Ectodermal cell (in vitro differentiated cells): ENCODE measurements around the gene XPNPEP2.

ENCODE experiments used
- H3K27ac ChIP-seq: 2 replicates; pipeline ENCODE4 v1.7.0; 2013; ENCODE audit warnings: mild to moderate bottlenecking, low read depth, low read length; ENCODE audit not compliant: insufficient read depth, poor library complexity, severe bottlenecking
- H3K27me3 ChIP-seq: 2 replicates; pipeline ENCODE4 v1.7.0; 2013; ENCODE audit warnings: mild to moderate bottlenecking, low read length; ENCODE audit not compliant: insufficient read depth, control insufficient read depth, poor library complexity, severe bottlenecking
- H3K36me3 ChIP-seq: one replicate; pipeline ENCODE4 v1.7.0; 2013; ENCODE audit warnings: low read length; ENCODE audit not compliant: control insufficient read depth, insufficient read depth
- H3K4me1 ChIP-seq: one replicate; pipeline ENCODE4 v1.7.0; 2013; ENCODE audit warnings: low read length; ENCODE audit not compliant: control insufficient read depth, insufficient read depth
- H3K4me3 ChIP-seq: 2 replicates; pipeline ENCODE4 v1.7.0; 2013; ENCODE audit warnings: low read depth, low read length, control low read depth; ENCODE audit not compliant: insufficient read depth
- H3K9me3 ChIP-seq: 2 replicates; pipeline ENCODE4 v1.7.0; 2013; ENCODE audit warnings: mild to moderate bottlenecking, low read length, moderate library complexity; ENCODE audit not compliant: control insufficient read depth
- WGBS, 2 experiments: methylation state at CpG; one replicate each; pipeline ENCODE4 v1.1.7; 2013; ENCODE audit warnings: missing lambda C conversion rate in 2 of 2; 5-methylcytosine and 5-hydroxymethylcytosine counted together

XPNPEP2 gene

GRCh38 chrX:129719268-129719667, 19.5 kb upstream of the XPNPEP2 start:
- H3K27me3 ChIP-seq: no peaks in the 10 kb centered on the region
- no peaks in the 10 kb centered on the region for H3K4me1 ChIP-seq
- H3K9me3 ChIP-seq: no peaks in the 10 kb centered on the region
- no peak overlapping the region for H3K27ac ChIP-seq
- no peak overlapping the region for H3K4me3 ChIP-seq
- 88 to 91% methylated on average over 2 of the region's 2 CpGs for WGBS, 2 experiments
- no peaks in the 10 kb centered on the region for H3K36me3 ChIP-seq

DNA sequence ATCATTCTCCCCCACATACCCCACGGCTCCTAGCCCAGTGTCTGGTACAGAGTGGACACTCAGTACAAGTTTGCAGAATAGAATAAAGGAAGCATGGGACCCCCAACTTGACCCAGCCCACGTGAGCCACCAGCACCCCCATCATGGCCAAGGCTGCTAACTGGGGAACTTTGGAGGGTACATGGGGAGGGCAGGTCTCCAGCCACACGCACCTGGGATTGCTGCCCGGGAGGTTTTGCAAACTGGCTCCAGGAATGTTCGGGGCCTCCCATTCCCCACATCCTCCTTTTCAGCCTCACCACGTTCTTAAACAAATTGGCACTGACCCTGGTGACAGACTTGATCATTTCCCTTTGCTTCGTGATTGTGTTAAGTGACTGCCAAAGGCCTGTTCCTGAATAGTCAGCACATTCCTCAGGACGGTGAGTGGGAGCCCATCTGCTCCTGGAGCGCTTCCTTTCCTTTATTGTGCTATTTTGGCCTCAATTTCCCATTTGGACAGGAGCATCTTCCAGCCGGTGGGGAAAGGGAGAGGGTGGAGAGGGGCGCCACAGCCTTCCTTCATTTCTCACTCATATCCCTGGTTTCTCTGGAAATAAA, 18.7 kb upstream of the XPNPEP2 start:
- no peaks in the 10 kb centered on the region for H3K36me3 ChIP-seq
- H3K9me3 ChIP-seq: no peaks in the 10 kb centered on the region
- WGBS, 2 experiments: 70 to 71% methylated on average over 11 of the region's 11 CpGs
- H3K27me3 ChIP-seq: no peaks in the 10 kb centered on the region
- H3K27ac ChIP-seq: no peak overlapping the region
- H3K4me1 ChIP-seq: no peaks in the 10 kb centered on the region
- no peak overlapping the region for H3K4me3 ChIP-seq

- no peaks in the 10 kb centered on the region for H3K9me3 ChIP-seq
- 85 to 95% methylated on average over 6 of the region's 6 CpGs for WGBS, 2 experiments
- no peaks in the 10 kb centered on the region for H3K4me1 ChIP-seq
- H3K36me3 ChIP-seq: no peaks in the 10 kb centered on the region
- H3K4me3 ChIP-seq: no peak overlapping the region
- no peak overlapping the region for H3K27ac ChIP-seq
- no peaks in the 10 kb centered on the region for H3K27me3 ChIP-seq
These were observed 18.0 kb upstream of the XPNPEP2 start for GRCh38 chrX:129720741-129721140.

GRCh38 chrX:129721414-129721813, 17.4 kb upstream of the XPNPEP2 start:
- Histone ChIP-seq H3K36me3 (no peaks in the 10 kb centered on the region), H3K4me1 (no peaks in the 10 kb centered on the region), H3K27ac (no peak overlapping the region), H3K27me3 (no peaks in the 10 kb centered on the region), H3K9me3 (no peaks in the 10 kb centered on the region), H3K4me3 (no peak overlapping the region)
- WGBS, 2 experiments: 96 to 98% methylated on average over 2 of the region's 2 CpGs

- WGBS, 2 experiments: 65 to 73% methylated on average over 4 of the region's 4 CpGs
- no peaks in the 10 kb centered on the region for H3K27me3 ChIP-seq
- H3K27ac ChIP-seq: no peak overlapping the region
- no peaks in the 10 kb centered on the region for H3K4me1 ChIP-seq
- H3K4me3 ChIP-seq: no peak overlapping the region
- no peaks in the 10 kb centered on the region for H3K36me3 ChIP-seq
- H3K9me3 ChIP-seq: no peaks in the 10 kb centered on the region
These were observed 16.9 kb upstream of the XPNPEP2 start for GRCh38 chrX:129721870-129722269.

DNA sequence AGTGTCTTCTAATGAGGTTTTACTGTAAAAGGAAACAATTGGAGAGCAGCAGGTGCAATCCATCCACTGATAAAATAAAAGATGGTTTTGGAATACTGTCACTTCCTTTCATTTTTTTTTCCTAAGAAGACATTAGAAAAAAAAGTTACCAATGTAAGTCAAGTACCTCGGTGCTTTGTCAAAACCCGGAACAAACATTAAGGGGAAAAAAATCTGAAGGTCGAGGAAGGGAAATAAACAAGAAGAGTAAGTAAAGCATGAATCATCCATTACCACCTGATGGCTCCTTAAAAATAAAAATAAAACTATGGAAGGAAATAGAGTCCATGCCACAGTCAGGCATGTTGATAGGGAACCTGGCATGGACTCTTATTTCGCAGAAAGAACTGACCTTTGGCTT, 15.3 kb upstream of the XPNPEP2 start:
- Histone ChIP-seq H3K4me3 (no peak overlapping the region), H3K27ac (no peak overlapping the region), H3K27me3 (no peaks in the 10 kb centered on the region), H3K4me1 (no peaks in the 10 kb centered on the region), H3K9me3 (no peaks in the 10 kb centered on the region), H3K36me3 (no peaks in the 10 kb centered on the region)
- WGBS, 2 experiments: 95 to 96% methylated on average over 3 to 4 of the region's 4 CpGs

GRCh38 chrX:129724754-129725153, 14.0 kb upstream of the XPNPEP2 start:
- WGBS, 2 experiments: 88 to 90% methylated on average over 4 of the region's 4 CpGs

GRCh38 chrX:129726307-129727111, 12.3 kb upstream of the XPNPEP2 start:
- Histone ChIP-seq H3K36me3 (no peaks in the 10 kb centered on the region), H3K27ac (no peak overlapping the region), H3K4me3 (no peak overlapping the region), H3K4me1 (no peaks in the 10 kb centered on the region), H3K9me3 (no peaks in the 10 kb centered on the region), H3K27me3 (no peaks in the 10 kb centered on the region)
- 45 to 48% methylated on average over 4 of the region's 4 CpGs for WGBS, 2 experiments

More at GRCh38 chrX:129724754-129725153, 14.0 kb upstream of the XPNPEP2 start:
- no peak overlapping the region for H3K4me3 ChIP-seq
- no peaks in the 10 kb centered on the region for H3K9me3 ChIP-seq
- H3K4me1 ChIP-seq: no peaks in the 10 kb centered on the region
- no peaks in the 10 kb centered on the region for H3K27me3 ChIP-seq
- no peaks in the 10 kb centered on the region for H3K36me3 ChIP-seq
- H3K27ac ChIP-seq: no peak overlapping the region

DNA sequence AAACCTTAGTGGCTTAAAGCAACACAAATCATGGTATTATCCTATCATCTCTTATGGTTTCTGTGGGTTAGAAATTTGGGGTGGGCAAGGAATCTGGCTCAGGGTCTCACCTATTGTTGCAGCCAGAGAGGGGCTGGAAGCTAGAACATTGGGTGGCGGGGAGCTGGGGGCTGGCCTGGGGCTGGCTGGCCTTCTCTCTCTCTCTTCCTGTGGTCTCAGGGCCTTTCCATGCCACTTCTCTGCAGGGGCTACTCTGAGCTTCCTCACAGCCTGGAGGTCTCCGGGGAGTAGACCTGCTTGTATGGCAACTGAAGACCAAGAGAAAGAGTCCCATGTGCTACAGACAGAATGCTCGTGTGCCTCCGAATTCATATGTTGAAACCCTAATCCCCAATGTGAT, 10.7 kb upstream of the XPNPEP2 start:
- Histone ChIP-seq H3K9me3 (no peaks in the 10 kb centered on the region), H3K4me1 (no peaks in the 10 kb centered on the region), H3K4me3 (no peak overlapping the region), H3K27ac (no peak overlapping the region), H3K27me3 (no peaks in the 10 kb centered on the region), H3K36me3 (no peaks in the 10 kb centered on the region)
- 88 to 92% methylated on average over 4 of the region's 4 CpGs for WGBS, 2 experiments

DNA sequence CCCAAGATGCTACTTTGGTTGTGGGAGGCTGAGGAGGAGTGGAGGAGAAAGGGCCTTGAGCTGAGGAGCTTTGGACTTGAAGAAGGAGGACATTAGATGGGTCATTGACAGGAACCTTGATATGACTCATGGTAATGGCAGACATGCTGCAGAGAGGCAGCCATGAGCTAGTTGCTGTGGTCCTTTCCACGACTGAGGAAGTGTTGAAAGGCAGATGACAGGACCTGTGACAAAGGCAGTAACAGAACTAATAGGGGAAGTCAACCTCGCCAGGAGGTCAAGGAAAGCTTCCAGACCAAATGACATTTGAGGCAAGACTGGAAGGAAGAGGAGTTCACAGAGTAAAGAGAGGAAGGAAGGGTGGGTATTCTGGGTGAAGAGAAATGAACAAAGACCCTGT, 7.6 kb upstream of the XPNPEP2 start:
- Histone ChIP-seq H3K27ac (no peak overlapping the region), H3K9me3 (no peaks in the 10 kb centered on the region), H3K27me3 (no peaks in the 10 kb centered on the region), H3K36me3 (no peaks in the 10 kb centered on the region), H3K4me3 (no peak overlapping the region), H3K4me1 (no peaks in the 10 kb centered on the region)
- WGBS, 2 experiments: 91 to 93% methylated on average over 2 of the region's 2 CpGs
